CD14-positive monocyte (primary cell): Measurements from ENCODE around the gene EFCAB5. TPM values are rescaled to one million over a fixed set of nuclear protein-coding genes. Genes with fewer than 3 reads are reported as not detected.

Source experiments
- DNase-seq, 3 donors: peaks; one replicate each; pipeline ENCODE4 v3.0.0-alpha.2; 2011 to 2022
- H2AFZ ChIP-seq: 2 replicates; pipeline ENCODE4 v1.6.0; 2012; ENCODE audit warnings: mild to moderate bottlenecking, low read depth, low read length, inconsistent platforms; ENCODE audit not compliant: insufficient read depth, poor library complexity, severe bottlenecking
- H3K27ac ChIP-seq, 2 donors: 1 replicate in 1 of 2; 2 replicates in 1 of 2; pipeline ENCODE4 v1.5.1; 2012 to 2013; ENCODE audit warnings: low read length in 2 of 2, control low read depth in 1 of 2, inconsistent platforms in 1 of 2, low read depth in 1 of 2, mild to moderate bottlenecking in 1 of 2
- H3K27me3 ChIP-seq, 2 donors: one replicate each; pipeline versions ENCODE4 v1.6.0 to v1.6.1; 2011 to 2013; ENCODE audit warnings: low read length in 2 of 2; ENCODE audit not compliant: control insufficient read depth in 2 of 2, insufficient read depth in 2 of 2
- H3K36me3 ChIP-seq, 2 donors: replicated peaks in 1 of 2; 1 replicate in 1 of 2; 2 replicates in 1 of 2; pipeline versions ENCODE4 v1.5.1 to v1.6.1; 2012 to 2013; ENCODE audit warnings: low read length in 2 of 2, control low read depth in 1 of 2, inconsistent platforms in 1 of 2, mild to moderate bottlenecking in 1 of 2; ENCODE audit not compliant: insufficient read depth in 2 of 2, control insufficient read depth in 1 of 2
- H3K4me1 ChIP-seq, 2 donors: 1 replicate in 1 of 2; 2 replicates in 1 of 2; pipeline versions ENCODE4 v1.5.1 to v1.6.1; 2012 to 2013; ENCODE audit warnings: low read length in 2 of 2, control low read depth in 1 of 2, inconsistent platforms in 1 of 2, mild to moderate bottlenecking in 1 of 2, moderate library complexity in 1 of 2; ENCODE audit not compliant: insufficient read depth in 2 of 2, control insufficient read depth in 1 of 2
- H3K4me2 ChIP-seq: replicated peaks from 2 replicates; pipeline ENCODE3; 2012; ENCODE audit warnings: low read length, moderate library complexity, mild to moderate bottlenecking; ENCODE audit not compliant: poor library complexity, severe bottlenecking; ENCODE audit errors: extremely low read depth
- H3K4me3 ChIP-seq, 3 experiments: fragments of 200-600 bp in 1 of 3; sonication (generic) in 1 of 3; replicated peaks in 1 of 3; 1 replicate in 2 of 3; 2 replicates in 1 of 3; pipeline ENCODE4 v1.5.1; 2011 to 2013; ENCODE audit warnings: low read length in 3 of 3, mild to moderate bottlenecking in 3 of 3, control low read depth in 2 of 3, low read depth in 2 of 3, inconsistent platforms in 1 of 3, moderate library complexity in 1 of 3
- H3K79me2 ChIP-seq: 2 replicates; pipeline ENCODE4 v1.6.0; 2012; ENCODE audit warnings: mild to moderate bottlenecking, control low read depth, inconsistent platforms, low read length, moderate library complexity; ENCODE audit not compliant: insufficient read depth
- H3K9ac ChIP-seq: 2 replicates; pipeline ENCODE4 v1.6.0; 2017; ENCODE audit warnings: low read length, mild to moderate bottlenecking; ENCODE audit not compliant: insufficient read depth, poor library complexity, severe bottlenecking
- H3K9me3 ChIP-seq, 2 donors: replicated peaks in 1 of 2; 1 replicate in 1 of 2; 2 replicates in 1 of 2; pipeline versions ENCODE4 v1.5.1 to v1.6.1; 2012 to 2013; ENCODE audit warnings: low read length in 2 of 2, control low read depth in 1 of 2; ENCODE audit not compliant: control insufficient read depth in 1 of 2, insufficient read depth in 1 of 2
- H4K20me1 ChIP-seq: 2 replicates; pipeline ENCODE4 v1.6.0; 2012; ENCODE audit warnings: mild to moderate bottlenecking, low read length, control low read depth, moderate library complexity; ENCODE audit not compliant: insufficient read depth
- H3K27ac Mint-ChIP-seq, 7 donors: one replicate each; pipeline ENCODE4 v1.8.0; 2020; ENCODE audit warnings: mild to moderate bottlenecking in 7 of 7, mixed read lengths in 7 of 7, moderate library complexity in 6 of 7, inconsistent platforms in 2 of 7
- H3K27me3 Mint-ChIP-seq, 3 donors: one replicate each; pipeline ENCODE4 v1.8.0; 2021 to 2022; ENCODE audit warnings: low read depth in 3 of 3, mild to moderate bottlenecking in 3 of 3, mixed read lengths in 3 of 3, moderate library complexity in 3 of 3, inconsistent platforms in 1 of 3
- H3K36me3 Mint-ChIP-seq, 2 donors: one replicate each; pipeline ENCODE4 v1.8.0; 2020; ENCODE audit warnings: mixed read lengths in 2 of 2, inconsistent platforms in 1 of 2, mild to moderate bottlenecking in 1 of 2
- H3K4me1 Mint-ChIP-seq: one replicate; pipeline ENCODE4 v1.8.0; 2020; ENCODE audit warnings: mild to moderate bottlenecking, mixed read lengths
- H3K4me3 Mint-ChIP-seq, 2 donors: one replicate each; pipeline ENCODE4 v1.8.0; 2020; ENCODE audit warnings: mild to moderate bottlenecking in 2 of 2, mixed read lengths in 2 of 2, moderate library complexity in 1 of 2
- H3K9me3 Mint-ChIP-seq, 7 donors: one replicate each; pipeline ENCODE4 v1.8.0; 2020 to 2022; ENCODE audit warnings: mixed read lengths in 7 of 7, mild to moderate bottlenecking in 6 of 7, moderate library complexity in 6 of 7, inconsistent platforms in 2 of 7
- WGBS: methylation state at CpG from one replicate; pipeline ENCODE4 v1.1.5; 2013; ENCODE audit warnings: missing lambda C conversion rate; ENCODE audit not compliant: insufficient coverage; 5-methylcytosine and 5-hydroxymethylcytosine counted together
- intact Hi-C, 2 donors: fragments of 100-400 bp; cut with micrococcal nuclease; formaldehyde crosslinking; loops; one replicate each; pipeline versions ENCODE4 v1.15.0 to v1.15.1; 2023
- polyA plus RNA-seq, 3 donors: library from polyadenylated mRNA; depleted of rRNA in 1 of 3; unstranded in 2 of 3; stranded (reverse) in 1 of 3; fragments of 300-500 nt in 2 of 3; fragments of >200 nt in 1 of 3; fragmentation: Illumina TruSeq in 2 of 3; gene quantifications; 1 replicate in 2 of 3; 2 replicates in 1 of 3; pipeline ENCODE4 v1.2.3, GENCODE V29; 2012 to 2021
- TF ChIP-seq, protein P1 (sequence below): fragments of 200-600 bp; IDR thresholded peaks from one replicate; pipeline ENCODE4 v1.8.0; 2022; ENCODE audit warnings: antibody characterized with exemption, mild to moderate bottlenecking

The EFCAB5 gene
- polyA plus RNA-seq, 3 donors: 0.04 TPM; not detected in 2

GRCh38 chr17:29927546-29927945 lies 13.9 kb upstream of the EFCAB5 start:
- H3K36me3 Mint-ChIP-seq: peaks cover 11 to 12% of the 10 kb centered on the region in 2 donors
- no peaks in the 10 kb centered on the region for H3K9me3 ChIP-seq
- DNase-seq: no peak
- no peak overlapping the region for H3K27ac ChIP-seq
- no peak overlapping the region for H3K4me3 ChIP-seq
- peaks cover 26% of the 10 kb centered on the region for H3K4me1 Mint-ChIP-seq
- WGBS: no CpG with 5 or more reads among the region's 1 CpG
- H2AFZ ChIP-seq: no peak overlapping the region
- H3K36me3 ChIP-seq: peaks cover 0 to 5% of the 10 kb centered on the region in 2 donors
- intact Hi-C loops: loop anchor here in 1 of 2 donors (10.0 kb wide), 2 partner anchors 73 to 343 kb away; partner anchors contain the start of gene GIT1
- H3K9me3 Mint-ChIP-seq: no peaks in the 10 kb centered on the region
- H3K4me1 ChIP-seq: peaks cover 23 to 32% of the 10 kb centered on the region in 2 donors
- no peak overlapping the region for H3K4me3 Mint-ChIP-seq
- no peak overlapping the region for H3K27ac Mint-ChIP-seq
- H3K27me3 ChIP-seq: no peaks in the 10 kb centered on the region
- peaks cover 87% of the 10 kb centered on the region for H3K79me2 ChIP-seq
- TF ChIP-seq, protein P1, sequence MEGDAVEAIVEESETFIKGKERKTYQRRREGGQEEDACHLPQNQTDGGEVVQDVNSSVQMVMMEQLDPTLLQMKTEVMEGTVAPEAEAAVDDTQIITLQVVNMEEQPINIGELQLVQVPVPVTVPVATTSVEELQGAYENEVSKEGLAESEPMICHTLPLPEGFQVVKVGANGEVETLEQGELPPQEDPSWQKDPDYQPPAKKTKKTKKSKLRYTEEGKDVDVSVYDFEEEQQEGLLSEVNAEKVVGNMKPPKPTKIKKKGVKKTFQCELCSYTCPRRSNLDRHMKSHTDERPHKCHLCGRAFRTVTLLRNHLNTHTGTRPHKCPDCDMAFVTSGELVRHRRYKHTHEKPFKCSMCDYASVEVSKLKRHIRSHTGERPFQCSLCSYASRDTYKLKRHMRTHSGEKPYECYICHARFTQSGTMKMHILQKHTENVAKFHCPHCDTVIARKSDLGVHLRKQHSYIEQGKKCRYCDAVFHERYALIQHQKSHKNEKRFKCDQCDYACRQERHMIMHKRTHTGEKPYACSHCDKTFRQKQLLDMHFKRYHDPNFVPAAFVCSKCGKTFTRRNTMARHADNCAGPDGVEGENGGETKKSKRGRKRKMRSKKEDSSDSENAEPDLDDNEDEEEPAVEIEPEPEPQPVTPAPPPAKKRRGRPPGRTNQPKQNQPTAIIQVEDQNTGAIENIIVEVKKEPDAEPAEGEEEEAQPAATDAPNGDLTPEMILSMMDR: no peak
- H3K9ac ChIP-seq: no peak overlapping the region
- peaks cover 17% of the 10 kb centered on the region for H4K20me1 ChIP-seq
- H3K27me3 Mint-ChIP-seq: peaks cover 0 to 2% (median 0%) of the 10 kb centered on the region in 3 donors
- no peak overlapping the region for H3K4me2 ChIP-seq

DNA sequence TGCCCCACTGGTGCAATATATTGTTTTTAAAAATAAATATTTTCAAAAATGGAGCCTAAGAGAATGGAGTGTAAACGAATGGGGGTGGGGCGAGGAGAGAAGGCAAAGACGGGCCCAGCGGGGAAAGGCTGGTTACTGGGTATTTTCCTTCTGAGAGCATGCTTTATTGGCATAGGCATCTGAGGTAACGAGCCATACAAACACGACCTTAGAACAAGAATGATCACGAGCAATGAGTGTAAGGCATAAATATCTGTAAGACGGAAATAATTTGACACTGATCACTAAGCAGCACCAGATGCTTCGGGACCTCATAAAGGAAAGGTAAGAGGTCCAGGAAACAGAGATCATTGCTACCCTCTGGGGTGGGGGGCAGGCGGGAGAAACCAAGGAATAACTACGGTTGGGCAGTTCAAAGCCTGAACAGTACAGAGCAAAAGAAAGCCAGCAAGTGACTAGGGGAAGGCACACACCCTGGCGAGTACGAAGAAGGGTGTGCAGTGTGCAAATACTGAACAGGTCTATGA lies 12.4 kb upstream of the EFCAB5 start:
- Mint-ChIP-seq H3K4me1 (peaks cover 28% of the 10 kb centered on the region), H3K36me3 (peaks cover 6 to 7% of the 10 kb centered on the region in 2 donors), H3K4me3 (no peak overlapping the region), H3K27me3 (peaks cover 0 to 2% (median 0%) of the 10 kb centered on the region in 3 donors), H3K27ac (peak overlapping the region in 2 of 7 donors; percentile 94 to 96), H3K9me3 (no peaks in the 10 kb centered on the region)
- Histone ChIP-seq H3K9ac (peak overlapping the region; percentile 93), H4K20me1 (peaks cover 17% of the 10 kb centered on the region), H3K27ac (peak overlapping the region; percentile 77 to 95), H3K27me3 (no peaks in the 10 kb centered on the region), H3K9me3 (no peaks in the 10 kb centered on the region), H3K36me3 (no peaks in the 10 kb centered on the region), H2AFZ (peak overlapping the region; percentile 94), H3K4me1 (peaks cover 23 to 32% of the 10 kb centered on the region in 2 donors), H3K79me2 (peaks cover 71% of the 10 kb centered on the region), H3K4me3 (peak overlapping the region; percentile 72 to 92 (median 91)), H3K4me2 (peak overlapping the region; percentile 96)
- TF ChIP-seq, protein P1: no peak
- intact Hi-C loops: loop anchor here in 1 of 2 donors (10.0 kb wide), 2 partner anchors 74 to 344 kb away; partner anchors contain the start of gene GIT1
- 4% methylated on average over 12 of the region's 13 CpGs for WGBS
- DNase-seq: peak in 1 of 3 donors; percentile 9
